Activated CD8-positive, alpha-beta T cell treated with anti-CD3 and anti-CD28 coated beads for 36 hours (primary cell): ENCODE data around the gene GNG3. TPM values are rescaled to one million over a fixed set of nuclear protein-coding genes. Genes with fewer than 3 reads are reported as not detected.
A peak's percentile ranks its signal among the peaks of the same experiment; 100 is the strongest.

Experiments used
- ATAC-seq: fragments of 200-7000 bp; cut with Tn5 transposase; one replicate; pipeline ENCODE4 v1.10.0; 2021; ENCODE audit warnings: mild to moderate bottlenecking, moderate library complexity
- CTCF ChIA-PET: fragments of 350-600 bp; sonication (Branson Sonifier 250); formaldehyde crosslinking; loops from one replicate; lab custom pipeline; 2021; ENCODE audit warnings: antibody characterized with exemption; lab: Charles Lee
- POLR2A ChIA-PET: fragments of 350-600 bp; sonication (Branson Sonifier 250); formaldehyde crosslinking; loops from one replicate; lab custom pipeline; 2021; ENCODE audit warnings: antibody characterized with exemption; lab: Charles Lee
- DNase-seq: peaks from one replicate; pipeline ENCODE4 v3.0.0-alpha.2; 2020
- H3K27ac Mint-ChIP-seq: one replicate; pipeline ENCODE4 v1.8.0; 2021; ENCODE audit warnings: mild to moderate bottlenecking, mixed read lengths
- H3K27me3 Mint-ChIP-seq: one replicate; pipeline ENCODE4 v1.8.0; 2021; ENCODE audit warnings: mixed read lengths
- H3K36me3 Mint-ChIP-seq: one replicate; pipeline ENCODE4 v1.8.0; 2021; ENCODE audit warnings: low read depth, mixed read lengths
- H3K4me1 Mint-ChIP-seq: one replicate; pipeline ENCODE4 v1.8.0; 2021; ENCODE audit warnings: low read depth, mixed read lengths
- H3K4me3 Mint-ChIP-seq: one replicate; pipeline ENCODE4 v1.8.0; 2021; ENCODE audit warnings: mild to moderate bottlenecking, moderate library complexity, mixed read lengths
- H3K9me3 Mint-ChIP-seq: one replicate; pipeline ENCODE4 v1.8.0; 2021; ENCODE audit warnings: mixed read lengths
- intact Hi-C: fragments of 100-400 bp; cut with micrococcal nuclease; formaldehyde crosslinking; loops from one replicate; pipeline ENCODE4 v1.10.0; 2022
- total RNA-seq, 2 experiments: library from RNA; stranded (reverse); gene quantifications; one replicate each; pipeline ENCODE4 v1.2.3, GENCODE V29; 2021
- TF ChIP-seq, protein P1 (sequence below): fragments of 200-600 bp; IDR thresholded peaks from one replicate; pipeline ENCODE4 v1.8.0; 2022; ENCODE audit warnings: antibody characterized with exemption, mild to moderate bottlenecking

Gene GNG3
- total RNA-seq, 2 experiments from 2014 or later: not detected

DNA sequence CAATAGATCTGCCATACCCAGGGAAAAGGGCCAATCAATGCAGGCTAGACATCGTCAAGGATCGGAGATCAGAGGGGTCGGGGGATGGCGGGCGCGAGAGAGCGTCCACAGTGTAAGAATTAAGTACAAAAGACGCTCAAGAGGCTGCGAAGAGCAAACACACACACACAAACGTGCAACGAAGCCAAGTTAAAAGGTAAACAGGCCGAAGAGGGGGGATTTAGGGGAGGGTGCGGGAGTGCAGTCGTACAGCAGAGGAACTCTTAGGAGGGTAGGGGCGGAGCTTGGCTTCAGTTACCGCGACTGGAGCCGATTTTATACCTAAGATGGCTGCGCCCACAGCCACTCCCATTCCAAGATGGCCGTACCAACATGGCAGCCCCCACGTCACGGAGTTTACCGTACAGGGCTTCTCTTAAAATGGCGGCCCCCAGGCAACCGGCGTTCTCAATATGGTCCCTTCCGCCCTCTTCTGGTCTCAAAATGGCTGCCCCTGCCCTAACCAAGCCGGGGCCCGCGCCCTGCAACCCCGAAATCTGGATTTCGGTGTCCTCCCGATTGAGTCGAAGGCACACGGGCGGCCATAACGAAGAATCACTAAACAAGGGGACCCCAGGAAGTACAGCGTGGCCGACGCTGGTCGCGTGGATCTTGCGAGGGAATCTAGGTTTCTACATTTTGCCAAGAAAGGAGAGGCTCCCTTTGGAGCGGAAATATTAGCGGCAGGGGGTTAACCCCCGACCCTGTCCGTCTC, 1.9 kb downstream of the GNG3 start:
- H3K36me3 Mint-ChIP-seq: peaks cover 54% of the 10 kb centered on the region
- ChIA-PET CTCF (interaction anchor here (1.0 to 2.5 kb wide), 6 partner anchors 9 to 78 kb away, joined by 3 to 13 read pairs (median 3); partner anchors contain the start of genes HNRNPUL2, LBHD1, TMEM179B and UQCC3), POLR2A (interaction anchor here (0.6 to 6.3 kb wide), 29 partner anchors 11 to 174 kb away, joined by 3 to 41 read pairs (median 4); partner anchors contain the start of genes B3GAT3, C11orf98, CSKMT and GANAB)
- intact Hi-C loops: no loop called here
- peaks cover 67% of the 10 kb centered on the region for H3K4me1 Mint-ChIP-seq
- TF ChIP-seq, protein P1, sequence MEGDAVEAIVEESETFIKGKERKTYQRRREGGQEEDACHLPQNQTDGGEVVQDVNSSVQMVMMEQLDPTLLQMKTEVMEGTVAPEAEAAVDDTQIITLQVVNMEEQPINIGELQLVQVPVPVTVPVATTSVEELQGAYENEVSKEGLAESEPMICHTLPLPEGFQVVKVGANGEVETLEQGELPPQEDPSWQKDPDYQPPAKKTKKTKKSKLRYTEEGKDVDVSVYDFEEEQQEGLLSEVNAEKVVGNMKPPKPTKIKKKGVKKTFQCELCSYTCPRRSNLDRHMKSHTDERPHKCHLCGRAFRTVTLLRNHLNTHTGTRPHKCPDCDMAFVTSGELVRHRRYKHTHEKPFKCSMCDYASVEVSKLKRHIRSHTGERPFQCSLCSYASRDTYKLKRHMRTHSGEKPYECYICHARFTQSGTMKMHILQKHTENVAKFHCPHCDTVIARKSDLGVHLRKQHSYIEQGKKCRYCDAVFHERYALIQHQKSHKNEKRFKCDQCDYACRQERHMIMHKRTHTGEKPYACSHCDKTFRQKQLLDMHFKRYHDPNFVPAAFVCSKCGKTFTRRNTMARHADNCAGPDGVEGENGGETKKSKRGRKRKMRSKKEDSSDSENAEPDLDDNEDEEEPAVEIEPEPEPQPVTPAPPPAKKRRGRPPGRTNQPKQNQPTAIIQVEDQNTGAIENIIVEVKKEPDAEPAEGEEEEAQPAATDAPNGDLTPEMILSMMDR: no peak
- H3K27me3 Mint-ChIP-seq: no peaks in the 10 kb centered on the region
- peak; percentile 99 for DNase-seq
- peak overlapping the region; percentile 91 for H3K4me3 Mint-ChIP-seq
- peak overlapping the region; percentile 99 for H3K27ac Mint-ChIP-seq
- peak; percentile 83 for ATAC-seq
- H3K9me3 Mint-ChIP-seq: no peaks in the 10 kb centered on the region

DNA sequence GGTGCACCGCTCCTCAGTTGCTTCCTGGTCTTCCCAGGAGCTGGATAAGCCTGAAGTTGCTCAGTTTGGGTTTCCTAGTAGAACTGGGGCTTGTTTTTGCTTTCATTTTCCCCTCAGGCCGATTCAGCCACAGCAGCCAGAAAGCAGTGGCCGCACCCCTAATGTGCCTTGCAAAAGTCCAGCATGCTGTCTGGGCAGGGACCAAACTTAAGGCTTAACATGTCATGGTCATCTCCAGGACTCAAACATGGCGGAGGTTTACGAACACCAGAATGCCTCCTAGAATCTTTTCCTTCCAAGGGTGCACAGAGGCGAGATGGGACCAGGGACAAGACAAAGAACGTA, 2.5 kb downstream of the GNG3 start:
- Mint-ChIP-seq H3K4me1 (peaks cover 71% of the 10 kb centered on the region), H3K9me3 (no peaks in the 10 kb centered on the region), H3K27me3 (no peaks in the 10 kb centered on the region), H3K27ac (peak overlapping the region; percentile 99), H3K36me3 (peaks cover 57% of the 10 kb centered on the region), H3K4me3 (peak overlapping the region; percentile 91)
- DNase-seq: peak; percentile 34
- POLR2A ChIA-PET: interaction anchor here (1.0 to 6.3 kb wide), 18 partner anchors 13 to 174 kb away, joined by 3 to 41 read pairs (median 8); partner anchors contain the start of genes C11orf98, CSKMT, GANAB and HNRNPUL2
- ATAC-seq: no peak
- intact Hi-C loops: no loop called here
- CTCF ChIA-PET: interaction anchor here (1.0 to 2.5 kb wide), 4 partner anchors 9 to 77 kb away, joined by 3 to 13 read pairs (median 6); partner anchors contain the start of genes HNRNPUL2 and TMEM179B
- TF ChIP-seq, protein P1: no peak

DNA sequence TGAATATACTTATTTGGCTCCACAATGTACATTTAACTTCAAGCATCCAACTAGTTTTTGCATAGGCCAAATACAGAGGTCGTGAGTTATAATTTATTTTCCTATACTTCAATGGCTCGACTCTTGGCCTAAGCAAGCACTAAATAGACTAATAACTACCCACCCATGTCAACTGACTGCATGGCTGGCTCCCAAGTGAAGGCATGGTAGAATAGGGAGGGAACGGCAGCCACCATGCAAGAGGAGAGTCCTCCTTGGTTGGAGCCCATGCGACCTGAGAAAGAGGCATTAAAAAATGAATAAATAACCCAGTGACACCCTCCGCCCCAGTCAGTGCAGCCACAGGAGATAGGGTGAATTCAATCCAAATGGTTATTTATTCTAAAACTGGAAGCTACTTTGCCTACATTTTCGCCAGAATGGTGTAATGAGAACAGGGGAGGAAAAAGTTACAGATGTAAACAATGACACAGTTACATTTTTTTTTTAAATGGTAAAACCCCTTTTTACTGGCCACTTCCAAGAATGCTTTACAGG, 4.9 kb downstream of the GNG3 start:
- CTCF ChIA-PET: no interaction called here
- Mint-ChIP-seq H3K27me3 (no peaks in the 10 kb centered on the region), H3K9me3 (no peaks in the 10 kb centered on the region), H3K4me1 (peaks cover 64% of the 10 kb centered on the region), H3K36me3 (peaks cover 69% of the 10 kb centered on the region), H3K27ac (peak overlapping the region; percentile 91), H3K4me3 (no peak overlapping the region)
- ATAC-seq (no peak), DNase-seq (no peak)
- POLR2A ChIA-PET: interaction anchor here (0.6 to 5.0 kb wide), 11 partner anchors 12 to 1122 kb away, joined by 3 to 34 read pairs (median 5); partner anchors contain the start of genes C11orf98, CSKMT, HNRNPUL2 and LBHD1
- TF ChIP-seq, protein P1: no peak
- intact Hi-C loops: no loop called here

DNA sequence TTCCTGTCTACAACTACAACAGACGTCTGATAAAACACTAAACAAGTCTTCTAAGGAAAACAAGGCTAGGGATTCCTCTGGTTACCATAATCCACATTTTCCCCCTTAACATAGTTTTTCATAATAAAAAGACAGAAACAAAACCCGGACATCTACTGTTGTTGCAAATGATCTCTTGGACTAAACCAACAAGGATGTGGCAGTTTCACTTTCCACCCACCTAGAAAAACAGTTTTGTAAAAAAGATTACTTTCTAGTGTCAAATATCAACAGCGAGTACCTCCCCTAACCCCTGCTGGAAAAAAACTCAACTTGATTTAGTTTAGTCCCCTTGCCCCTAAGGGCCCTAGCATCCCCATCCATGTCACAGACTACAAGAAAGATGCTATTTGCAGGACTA, 5.4 kb downstream of the GNG3 start:
- H3K27ac Mint-ChIP-seq: peak overlapping the region; percentile 91
- ChIA-PET CTCF (no interaction called here), POLR2A (interaction anchor here (0.5 to 3.5 kb wide), 9 partner anchors 12 to 1123 kb away, joined by 3 to 20 read pairs (median 5); partner anchors contain the start of genes C11orf98, CSKMT, HNRNPUL2 and TUT1)
- peak overlapping the region; percentile 6 for H3K4me3 Mint-ChIP-seq
- DNase-seq: no peak
- H3K27me3 Mint-ChIP-seq: no peaks in the 10 kb centered on the region
- intact Hi-C loops: no loop called here
- peaks cover 60% of the 10 kb centered on the region for H3K4me1 Mint-ChIP-seq
- no peaks in the 10 kb centered on the region for H3K9me3 Mint-ChIP-seq
- ATAC-seq: no peak
- TF ChIP-seq, protein P1: no peak
- H3K36me3 Mint-ChIP-seq: peaks cover 71% of the 10 kb centered on the region
